B cell (primary cell): ENCODE measurements around the gene PLEKHG3.

ENCODE experiments used
- EZH2 ChIP-seq: IDR thresholded peaks from 2 replicates; pipeline ENCODE4 v1.6.1; 2012; ENCODE audit warnings: borderline replicate concordance, low read depth, mild to moderate bottlenecking, moderate library complexity, low read length; ENCODE audit not compliant: insufficient read depth, poor library complexity, severe bottlenecking
- TF ChIP-seq, protein P1 (sequence below): fragments of 200-600 bp; IDR thresholded peaks from one replicate; pipeline ENCODE4 v1.8.0; 2022; ENCODE audit warnings: antibody characterized with exemption, mild to moderate bottlenecking

DNA sequence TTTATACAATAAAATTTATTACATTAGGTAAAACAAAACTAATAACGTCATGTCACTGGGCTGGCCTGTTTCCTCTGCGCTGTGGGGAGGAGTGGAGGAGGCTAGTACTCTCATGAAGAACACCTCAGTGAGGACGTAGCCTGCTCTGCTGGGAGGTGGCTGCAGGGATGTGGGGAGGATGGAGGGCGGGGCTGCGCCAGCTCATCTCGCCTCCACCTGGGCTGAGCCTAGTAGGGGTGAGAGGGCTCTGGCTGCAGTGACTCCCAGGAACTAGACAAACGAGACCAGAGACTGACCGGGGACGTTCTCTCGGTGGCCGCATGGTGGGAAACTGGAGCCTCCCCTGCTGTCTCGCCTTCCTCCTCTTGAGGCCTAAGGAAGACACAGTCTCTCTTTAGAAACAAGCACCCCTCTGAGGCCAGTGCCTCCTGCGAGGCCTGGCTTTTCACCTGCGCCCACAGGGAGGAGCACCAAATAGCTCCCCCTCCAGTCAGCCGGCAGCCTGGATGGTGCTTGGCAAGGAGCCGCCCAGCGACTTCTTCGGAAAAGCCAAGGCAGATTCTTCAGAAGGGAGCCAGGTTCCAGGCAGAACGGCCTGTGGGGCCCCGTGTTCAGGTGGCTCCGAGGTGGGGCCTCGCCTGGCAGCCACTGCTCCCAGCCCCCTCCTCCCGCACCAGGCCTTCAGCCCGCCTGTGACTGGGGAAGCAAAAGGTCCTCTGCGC is 62.4 kb downstream of the PLEKHG3 start:
- TF ChIP-seq, protein P1, sequence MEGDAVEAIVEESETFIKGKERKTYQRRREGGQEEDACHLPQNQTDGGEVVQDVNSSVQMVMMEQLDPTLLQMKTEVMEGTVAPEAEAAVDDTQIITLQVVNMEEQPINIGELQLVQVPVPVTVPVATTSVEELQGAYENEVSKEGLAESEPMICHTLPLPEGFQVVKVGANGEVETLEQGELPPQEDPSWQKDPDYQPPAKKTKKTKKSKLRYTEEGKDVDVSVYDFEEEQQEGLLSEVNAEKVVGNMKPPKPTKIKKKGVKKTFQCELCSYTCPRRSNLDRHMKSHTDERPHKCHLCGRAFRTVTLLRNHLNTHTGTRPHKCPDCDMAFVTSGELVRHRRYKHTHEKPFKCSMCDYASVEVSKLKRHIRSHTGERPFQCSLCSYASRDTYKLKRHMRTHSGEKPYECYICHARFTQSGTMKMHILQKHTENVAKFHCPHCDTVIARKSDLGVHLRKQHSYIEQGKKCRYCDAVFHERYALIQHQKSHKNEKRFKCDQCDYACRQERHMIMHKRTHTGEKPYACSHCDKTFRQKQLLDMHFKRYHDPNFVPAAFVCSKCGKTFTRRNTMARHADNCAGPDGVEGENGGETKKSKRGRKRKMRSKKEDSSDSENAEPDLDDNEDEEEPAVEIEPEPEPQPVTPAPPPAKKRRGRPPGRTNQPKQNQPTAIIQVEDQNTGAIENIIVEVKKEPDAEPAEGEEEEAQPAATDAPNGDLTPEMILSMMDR, result no peak
- no peak for TF ChIP-seq EZH2
